NB4 (cell line): ENCODE measurements around the gene WSCD1.

Source experiments
- DNase-seq: peaks from one replicate; pipeline ENCODE4 v3.0.0; 2010; ENCODE audit warnings: low read depth
- H3K4me3 ChIP-seq: one replicate; pipeline ENCODE4 v1.5.1; 2011; ENCODE audit warnings: mild to moderate bottlenecking, low read depth, low read length, moderate library complexity
- CTCF ChIP-seq: IDR thresholded peaks from one replicate; pipeline ENCODE4 v1.5.1; 2012; ENCODE audit warnings: low read depth, low read length
- MAX ChIP-seq: IDR thresholded peaks from 2 replicates; pipeline ENCODE4 v1.6.1; 2011; ENCODE audit warnings: low read depth, low read length
- MYC ChIP-seq: IDR thresholded peaks from 2 replicates; pipeline ENCODE4 v1.6.1; 2011; ENCODE audit warnings: low read depth, low read length
- POLR2A ChIP-seq: IDR thresholded peaks from 2 replicates; pipeline ENCODE4 v1.6.1; 2011; ENCODE audit warnings: mild to moderate bottlenecking; ENCODE audit not compliant: insufficient read length; ENCODE audit errors: extremely low read depth

The WSCD1 gene

GRCh38 chr17:6080711-6081430 lies 10.7 kb downstream of the WSCD1 start:
- no peak overlapping the region for H3K4me3 ChIP-seq
- no peak for TF ChIP-seq CTCF
- DNase-seq, result no peak

GRCh38 chr17:6082335-6082734 lies 12.2 kb downstream of the WSCD1 start:
- no peak overlapping the region for H3K4me3 ChIP-seq
- no peak for DNase-seq
- TF ChIP-seq MYC (no peak), MAX (no peak), CTCF (no peak), POLR2A (no peak)

GRCh38 chr17:6084311-6085161 lies 14.4 kb downstream of the WSCD1 start:
- no peak for TF ChIP-seq CTCF
- TF ChIP-seq MAX, result no peak
- no peak overlapping the region for H3K4me3 ChIP-seq
- no peak for DNase-seq

GRCh38 chr17:6085812-6086211 lies 15.6 kb downstream of the WSCD1 start:
- DNase-seq, result peak; percentile 2
- no peak for TF ChIP-seq MYC
- no peak for TF ChIP-seq CTCF
- TF ChIP-seq POLR2A, result no peak
- no peak for TF ChIP-seq MAX

GRCh38 chr17:6086603-6087400 lies 16.6 kb downstream of the WSCD1 start:
- no peak overlapping the region for H3K4me3 ChIP-seq
- no peak for TF ChIP-seq MYC
- no peak for TF ChIP-seq CTCF
- no peak for TF ChIP-seq POLR2A
- no peak for TF ChIP-seq MAX
- no peak for DNase-seq

More at GRCh38 chr17:6085812-6086211, 15.6 kb downstream of the WSCD1 start:
- no peak overlapping the region for H3K4me3 ChIP-seq
